GM23248 (cell line): ENCODE data around the gene GABRR3. TPM values are rescaled to one million over a fixed set of nuclear protein-coding genes. Genes with fewer than 3 reads are reported as not detected.

Experiments used
- DNase-seq: peaks from one replicate; pipeline ENCODE4 v3.0.0-alpha.2; 2015
- H2AFZ ChIP-seq: fragments of 200-600 bp; sonication (generic); 2 replicates; pipeline ENCODE4 v1.6.1; 2016; ENCODE audit warnings: antibody characterized with exemption
- H3F3A ChIP-seq: fragments of 200-600 bp; sonication (generic); 2 replicates; pipeline ENCODE4 v1.6.1; 2016; ENCODE audit warnings: mild to moderate bottlenecking, antibody characterized with exemption, mixed run types; ENCODE audit not compliant: insufficient read depth
- H3K27ac ChIP-seq: fragments of 200-600 bp; sonication (generic); 2 replicates; pipeline ENCODE4 v1.5.1; 2016; ENCODE audit warnings: mild to moderate bottlenecking
- H3K27me3 ChIP-seq: fragments of 200-600 bp; sonication (generic); replicated peaks from 2 replicates; pipeline ENCODE4 v1.6.1; 2016; ENCODE audit warnings: mild to moderate bottlenecking; ENCODE audit not compliant: insufficient read depth
- H3K36me3 ChIP-seq: fragments of 200-600 bp; sonication (generic); 2 replicates; pipeline ENCODE4 v1.6.1; 2016; ENCODE audit warnings: low read depth, mild to moderate bottlenecking
- H3K4me1 ChIP-seq: fragments of 200-600 bp; sonication (generic); 2 replicates; pipeline ENCODE4 v1.6.1; 2016; ENCODE audit warnings: mild to moderate bottlenecking; ENCODE audit not compliant: insufficient read depth
- H3K4me2 ChIP-seq: fragments of 200-600 bp; sonication (generic); one replicate; pipeline ENCODE4 v1.6.1; 2016; ENCODE audit warnings: mild to moderate bottlenecking; ENCODE audit not compliant: unreplicated experiment
- H3K4me3 ChIP-seq: fragments of 200-600 bp; sonication (generic); 2 replicates; pipeline ENCODE4 v1.5.1; 2016; ENCODE audit warnings: mild to moderate bottlenecking
- H3K79me2 ChIP-seq: fragments of 200-600 bp; sonication (generic); 2 replicates; pipeline ENCODE4 v1.6.1; 2016; ENCODE audit warnings: mild to moderate bottlenecking; ENCODE audit not compliant: insufficient read depth
- H3K9ac ChIP-seq: fragments of 200-600 bp; sonication (generic); 2 replicates; pipeline ENCODE4 v1.6.1; 2016; ENCODE audit warnings: mild to moderate bottlenecking
- H3K9me2 ChIP-seq: fragments of 200-600 bp; sonication (generic); 2 replicates; pipeline ENCODE4 v1.6.1; 2016; ENCODE audit warnings: mixed run types, mild to moderate bottlenecking, moderate library complexity; ENCODE audit not compliant: insufficient read depth
- H3K9me3 ChIP-seq: fragments of 200-600 bp; sonication (generic); one replicate; pipeline ENCODE4 v1.6.1; 2017; ENCODE audit warnings: low read depth
- H4K20me1 ChIP-seq: fragments of 200-600 bp; sonication (generic); 2 replicates; pipeline ENCODE4 v1.6.0; 2016; ENCODE audit not compliant: insufficient read depth
- EZH2 ChIP-seq: fragments of 200-600 bp; sonication (generic); IDR thresholded peaks from 2 replicates; pipeline ENCODE4 v1.6.1; 2018; ENCODE audit warnings: antibody characterized with exemption, mild to moderate bottlenecking; ENCODE audit not compliant: insufficient read depth, poor library complexity, severe bottlenecking
- EZH2phosphoT487 ChIP-seq: fragments of 200-600 bp; sonication (generic); IDR thresholded peaks from 2 replicates; pipeline ENCODE4 v1.6.1; 2018; ENCODE audit warnings: antibody characterized with exemption, moderate library complexity, mild to moderate bottlenecking, low read depth; ENCODE audit not compliant: insufficient read depth
- WGBS, 2 experiments: methylation state at CpG; one replicate each; pipeline ENCODE4 v1.1.6; 2015 to 2017; ENCODE audit warnings: low lambda C conversion rate in 2 of 2, low coverage in 1 of 2; ENCODE audit errors: missing lambda C conversion rate in 2 of 2; 5-methylcytosine and 5-hydroxymethylcytosine counted together
- in situ Hi-C: fragments of 300-500 bp; cut with MboI; formaldehyde crosslinking; loops from 2 replicates; pipeline ENCODE4 v1.15.0; 2020
- polyA plus RNA-seq: library from polyadenylated mRNA; unstranded; fragments of >200 nt; fragmentation: Nextera tagmentation; extraction: Ambion mirVana; gene quantifications from 2 replicates; pipeline ENCODE4 v1.2.1, GENCODE V29; 2016
- total RNA-seq: library from RNA; depleted of rRNA; stranded (reverse); fragments of >200 nt; shearing (Covaris generic); gene quantifications from 2 replicates; pipeline ENCODE4 v1.2.3, GENCODE V29; 2014

The GABRR3 gene
- total and polyA plus RNA-seq, 2 experiments from 2014 or later: not detected

GRCh38 chr3:97972976-97973375 lies 62.1 kb downstream of the GABRR3 start:
- Histone ChIP-seq H3K4me2 (peak overlapping the region; percentile 31), H4K20me1 (no peaks in the 10 kb centered on the region), H3K4me1 (peaks cover 16% of the 10 kb centered on the region), H3K9ac (peak overlapping the region; percentile 81), H3K9me2 (no peaks in the 10 kb centered on the region), H3K9me3 (no peaks in the 10 kb centered on the region), H3K4me3 (peak overlapping the region; percentile 72), H3K27ac (no peak overlapping the region), H3K27me3 (no peaks in the 10 kb centered on the region), H3F3A (no peaks in the 10 kb centered on the region), H2AFZ (peak overlapping the region; percentile 82), H3K79me2 (peaks cover 38% of the 10 kb centered on the region), H3K36me3 (no peaks in the 10 kb centered on the region)
- no peak for DNase-seq
- in situ Hi-C loops: no loop called here
- WGBS, 2 experiments: 86 to 87% methylated on average over 9 of the region's 9 CpGs
- TF ChIP-seq EZH2 (no peak), EZH2phosphoT487 (no peak)

- H3K4me2 ChIP-seq: peak within 1 kb of the TSS; percentile 86
- WGBS, 2 experiments: 1 to 2% methylated on average over 36 to 82 of the region's 82 CpGs
- no peaks in the 10 kb centered on the region for H3K9me2 ChIP-seq
- H2AFZ ChIP-seq: peak within 1 kb of the TSS; percentile 82
- peak; percentile 90 for DNase-seq
- in situ Hi-C loops: no loop called here
- 0 out of 2 replicates have a peak, but pooled peaks cover 3% of the 10 kb centered on the region for H3K36me3 ChIP-seq
- H3K4me3 ChIP-seq: peak within 1 kb of the TSS; percentile 72
- peak within 1 kb of the TSS; percentile 41 for H3K27ac ChIP-seq
- H4K20me1 ChIP-seq: no peaks in the 10 kb centered on the region
- no peaks in the 10 kb centered on the region for H3K9me3 ChIP-seq
- no peaks in the 10 kb centered on the region for H3F3A ChIP-seq
- peaks cover 16% of the 10 kb centered on the region for H3K4me1 ChIP-seq
- no peaks in the 10 kb centered on the region for H3K27me3 ChIP-seq
- H3K79me2 ChIP-seq: peaks cover 49% of the 10 kb centered on the region
- TF ChIP-seq EZH2 (no peak), EZH2phosphoT487 (no peak)
- peak within 1 kb of the TSS; percentile 81 for H3K9ac ChIP-seq
Observed at GRCh38 chr3:97971679-97972567, 63.2 kb downstream of the GABRR3 start, which contains the start of gene RIOX2. Gene RIOX2 (minus strand): TSS chr3:97972431. CDS start chr3:97967593, 4,838 bp downstream.

- H3K36me3 ChIP-seq: 0 out of 2 replicates have a peak, but pooled peaks cover 9% of the 10 kb centered on the region
- H3K27ac ChIP-seq: peak overlapping the region; percentile 41; the same call in 1 of the 2 replicates
- H2AFZ ChIP-seq: peak overlapping the region; percentile 82
- H3K9me3 ChIP-seq: no peaks in the 10 kb centered on the region
- H3K9ac ChIP-seq: peak overlapping the region; percentile 81
- in situ Hi-C loops: no loop called here
- peak; percentile 17 for DNase-seq
- no peaks in the 10 kb centered on the region for H3K9me2 ChIP-seq
- H3K4me1 ChIP-seq: peaks cover 16% of the 10 kb centered on the region
- H3K4me3 ChIP-seq: peak overlapping the region; percentile 72
- WGBS, 2 experiments: 31 to 40% methylated on average over 9 of the region's 9 CpGs
- H4K20me1 ChIP-seq: no peaks in the 10 kb centered on the region
- no peaks in the 10 kb centered on the region for H3K27me3 ChIP-seq
- peaks cover 57% of the 10 kb centered on the region for H3K79me2 ChIP-seq
- no peaks in the 10 kb centered on the region for H3F3A ChIP-seq
- peak overlapping the region; percentile 86 for H3K4me2 ChIP-seq
- TF ChIP-seq EZH2: no peak
- no peak for TF ChIP-seq EZH2phosphoT487
Observed at GRCh38 chr3:97970956-97971620, 64.0 kb downstream of the GABRR3 start.

- Histone ChIP-seq H3F3A (no peaks in the 10 kb centered on the region), H3K27me3 (no peaks in the 10 kb centered on the region), H3K9me3 (no peaks in the 10 kb centered on the region), H3K4me2 (peak overlapping the region; percentile 86), H2AFZ (no peak overlapping the region), H3K4me3 (peak overlapping the region; percentile 72), H3K79me2 (peaks cover 66% of the 10 kb centered on the region), H3K36me3 (0 out of 2 replicates have a peak, but pooled peaks cover 9% of the 10 kb centered on the region), H3K9ac (peak overlapping the region; percentile 81; the same call in 1 of the 2 replicates), H3K27ac (no peak overlapping the region), H3K4me1 (peaks cover 16% of the 10 kb centered on the region), H4K20me1 (no peaks in the 10 kb centered on the region; the same call in 1 of the 2 replicates), H3K9me2 (no peaks in the 10 kb centered on the region)
- peak; percentile 47 for DNase-seq
- WGBS, 2 experiments: 23 to 24% methylated on average over 1 of the region's 1 CpG
- TF ChIP-seq EZH2 (no peak), EZH2phosphoT487 (no peak)
- in situ Hi-C loops: no loop called here
Observed at GRCh38 chr3:97970156-97970555, 65.0 kb downstream of the GABRR3 start.
